DND-41 (cell line): ENCODE measurements around the gene PLEKHH1.

ENCODE experiments used
- ATAC-seq: fragments of 200-7000 bp; cut with Tn5 transposase; 3 replicates; pipeline ENCODE4 v1.9.1; 2021; ENCODE audit warnings: low read depth; ENCODE audit not compliant: insufficient read depth
- DNase-seq: peaks from one replicate; pipeline ENCODE4 v3.0.0-alpha.2; 2020
- H2AFZ ChIP-seq: 2 replicates; pipeline ENCODE4 v1.6.0; 2012; ENCODE audit warnings: low read depth, low read length
- H3K27ac ChIP-seq: 2 replicates; pipeline ENCODE4 v1.5.1; 2012; ENCODE audit warnings: low read length, inconsistent platforms
- H3K27me3 ChIP-seq: fragments of 200-600 bp; sonication (generic); 2 replicates; pipeline ENCODE4 v1.6.0; 2012; ENCODE audit warnings: low read length, mild to moderate bottlenecking, inconsistent platforms; ENCODE audit not compliant: insufficient read depth, poor library complexity
- H3K36me3 ChIP-seq: 2 replicates; pipeline ENCODE4 v1.5.1; 2012; ENCODE audit warnings: low read length, inconsistent platforms; ENCODE audit not compliant: insufficient read depth
- H3K4me1 ChIP-seq: 2 replicates; pipeline ENCODE4 v1.5.1; 2012; ENCODE audit warnings: mild to moderate bottlenecking, low read length; ENCODE audit not compliant: insufficient read depth
- H3K4me2 ChIP-seq: 2 replicates; pipeline ENCODE4 v1.6.0; 2012; ENCODE audit warnings: mild to moderate bottlenecking, moderate library complexity, low read length, inconsistent platforms; ENCODE audit not compliant: insufficient read depth
- H3K4me3 ChIP-seq, 2 experiments: fragments of 200-600 bp in 1 of 2; shearing (Covaris generic) in 1 of 2; 2 replicates each; pipeline ENCODE4 v1.5.1; 2012 to 2016; ENCODE audit warnings: inconsistent platforms in 2 of 2, low read length in 2 of 2, mild to moderate bottlenecking in 2 of 2, low read depth in 1 of 2, moderate library complexity in 1 of 2
- H3K79me2 ChIP-seq: 2 replicates; pipeline ENCODE4 v1.6.0; 2012; ENCODE audit warnings: low read length, inconsistent platforms; ENCODE audit not compliant: insufficient read depth
- H3K9ac ChIP-seq: 2 replicates; pipeline ENCODE4 v1.6.0; 2012; ENCODE audit warnings: low read depth, mild to moderate bottlenecking, inconsistent platforms, low read length, moderate library complexity
- H3K9me3 ChIP-seq: 2 replicates; pipeline ENCODE4 v1.5.1; 2012; ENCODE audit warnings: low read length, moderate library complexity, mild to moderate bottlenecking, inconsistent platforms; ENCODE audit not compliant: insufficient read depth, severe bottlenecking
- H4K20me1 ChIP-seq: 2 replicates; pipeline ENCODE4 v1.6.0; 2012; ENCODE audit warnings: low read length; ENCODE audit not compliant: insufficient read depth
- CTCF ChIP-seq: IDR thresholded peaks from 2 replicates; pipeline ENCODE4 v1.5.1; 2012; ENCODE audit warnings: borderline replicate concordance, low read length, moderate library complexity, mild to moderate bottlenecking; ENCODE audit not compliant: poor library complexity, severe bottlenecking; ENCODE audit errors: extremely low read depth
- EZH2 ChIP-seq: IDR thresholded peaks from 3 replicates; pipeline ENCODE4 v1.6.1; 2012; ENCODE audit warnings: borderline replicate concordance, low read depth, mild to moderate bottlenecking, moderate library complexity, low read length, inconsistent platforms; ENCODE audit not compliant: severe bottlenecking

The PLEKHH1 gene

GRCh38 chr14:67490196-67490595 is 42.9 kb upstream of the PLEKHH1 start:
- ATAC-seq = no peak
- H3K27ac ChIP-seq = no peak overlapping the region
- TF ChIP-seq CTCF (no peak), EZH2 (no peak)

GRCh38 chr14:67491285-67491684 is 41.8 kb upstream of the PLEKHH1 start:
- Histone ChIP-seq H3K4me2 (no peak overlapping the region), H3K9me3 (peaks cover 17% of the 10 kb centered on the region), H3K79me2 (no peaks in the 10 kb centered on the region), H4K20me1 (no peaks in the 10 kb centered on the region), H3K9ac (no peak overlapping the region), H2AFZ (no peak overlapping the region), H3K27me3 (no peaks in the 10 kb centered on the region), H3K27ac (no peak overlapping the region), H3K36me3 (no peaks in the 10 kb centered on the region; the same call in 1 of the 2 replicates), H3K4me1 (peaks cover 25% of the 10 kb centered on the region), H3K4me3 (no peak overlapping the region)
- no peak for DNase-seq
- ATAC-seq = no peak
- TF ChIP-seq CTCF (no peak), EZH2 (no peak)

More at GRCh38 chr14:67490196-67490595, 42.9 kb upstream of the PLEKHH1 start:
- Histone ChIP-seq H3K4me1 (peaks cover 25% of the 10 kb centered on the region), H3K9ac (no peak overlapping the region), H3K9me3 (peaks cover 17% of the 10 kb centered on the region), H3K27me3 (no peaks in the 10 kb centered on the region), H3K79me2 (no peaks in the 10 kb centered on the region), H3K36me3 (no peaks in the 10 kb centered on the region; the same call in 1 of the 2 replicates), H4K20me1 (no peaks in the 10 kb centered on the region), H3K4me3 (no peak overlapping the region), H2AFZ (no peak overlapping the region), H3K4me2 (no peak overlapping the region)
- DNase-seq = no peak

- Histone ChIP-seq H3K4me2 (no peak overlapping the region), H3K27ac (no peak overlapping the region), H3K4me1 (peaks cover 25% of the 10 kb centered on the region), H4K20me1 (no peaks in the 10 kb centered on the region), H3K9me3 (peaks cover 17% of the 10 kb centered on the region), H3K4me3 (no peak overlapping the region), H3K79me2 (no peaks in the 10 kb centered on the region), H3K27me3 (no peaks in the 10 kb centered on the region), H3K9ac (no peak overlapping the region), H2AFZ (no peak overlapping the region), H3K36me3 (no peaks in the 10 kb centered on the region)
- DNase-seq (no peak), ATAC-seq (no peak)
- TF ChIP-seq CTCF (no peak), EZH2 (no peak)
Measured at GRCh38 chr14:67491741-67492507, 41.2 kb upstream of the PLEKHH1 start.
